ENCODE measurements around the gene STK25.

Gene STK25
- 19.9 to 72.2 (median 44.6) reads per million in 18 experiments for total RNA-seq

DNA sequence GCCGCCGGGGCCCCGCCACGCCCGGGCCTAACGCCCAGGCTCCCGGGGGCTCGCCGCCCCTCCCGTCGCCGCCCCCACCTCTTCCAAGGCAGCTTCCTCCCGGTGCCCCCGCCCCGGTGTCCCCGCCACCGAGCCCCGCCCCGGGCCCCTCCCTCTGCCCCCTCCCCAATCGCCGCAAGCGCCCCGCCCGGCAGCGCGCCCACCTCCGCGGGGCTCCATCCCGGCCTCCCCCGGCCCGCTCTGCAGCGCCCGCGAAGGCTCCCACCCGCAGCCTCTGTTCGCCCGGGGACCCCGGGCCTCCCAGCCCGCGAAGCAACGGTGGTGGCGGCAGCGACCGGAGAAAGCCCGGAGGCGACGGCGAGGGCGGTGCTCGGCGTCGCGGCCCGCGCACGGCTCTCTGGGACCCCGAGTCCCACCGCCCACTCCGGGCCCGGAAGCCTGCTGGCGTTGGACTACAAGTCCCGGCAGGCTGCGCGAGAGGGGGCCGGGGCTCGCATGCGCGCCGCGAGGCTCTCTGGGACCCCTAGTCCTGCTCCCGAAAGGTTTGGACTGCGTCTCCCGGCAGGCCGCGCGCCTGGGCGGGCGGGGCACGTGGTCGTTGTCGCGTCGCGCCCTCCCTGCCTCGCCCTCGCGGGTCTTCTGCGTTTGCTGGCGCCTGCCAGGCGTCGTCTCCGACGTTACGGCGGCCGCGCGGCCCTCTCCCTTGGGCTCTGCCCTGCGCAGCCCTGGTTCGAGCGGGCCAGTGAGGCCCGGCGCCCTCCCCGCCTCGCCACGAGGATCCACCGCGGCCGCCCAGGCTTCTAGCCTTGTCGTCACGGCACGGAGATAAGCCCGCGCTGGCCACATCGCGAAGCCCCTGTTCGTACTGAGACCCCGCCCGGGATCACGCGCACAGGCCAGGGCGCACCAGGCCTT is at the start of gene STK25:
TSS of gene STK25 (minus strand) at position 345 of the 915 bp plus-strand sequence. CDS start 549 bp downstream, outside the sequence.
- DNase-seq: peak; percentile 97 to 99

DNA sequence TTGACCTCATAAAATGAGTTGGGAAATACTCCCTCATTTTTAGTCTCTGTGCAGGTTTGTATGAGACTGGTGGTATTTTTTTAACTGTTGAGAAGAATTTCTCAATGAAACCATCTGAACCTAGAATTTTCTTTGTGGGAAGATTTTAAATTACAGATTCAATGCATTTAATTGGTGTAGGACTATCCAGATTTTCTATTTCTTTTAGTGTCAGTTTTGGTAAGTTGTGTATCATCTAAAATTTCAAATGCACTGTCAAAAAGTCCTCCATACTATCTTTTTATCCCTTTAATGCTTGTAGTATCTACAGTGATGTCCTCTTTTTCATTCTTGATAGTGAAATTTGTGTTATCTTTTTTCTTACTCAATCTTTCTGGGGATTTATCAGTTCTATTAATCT is 48.4 kb upstream of the STK25 start:
- DNase-seq: no peak

DNA sequence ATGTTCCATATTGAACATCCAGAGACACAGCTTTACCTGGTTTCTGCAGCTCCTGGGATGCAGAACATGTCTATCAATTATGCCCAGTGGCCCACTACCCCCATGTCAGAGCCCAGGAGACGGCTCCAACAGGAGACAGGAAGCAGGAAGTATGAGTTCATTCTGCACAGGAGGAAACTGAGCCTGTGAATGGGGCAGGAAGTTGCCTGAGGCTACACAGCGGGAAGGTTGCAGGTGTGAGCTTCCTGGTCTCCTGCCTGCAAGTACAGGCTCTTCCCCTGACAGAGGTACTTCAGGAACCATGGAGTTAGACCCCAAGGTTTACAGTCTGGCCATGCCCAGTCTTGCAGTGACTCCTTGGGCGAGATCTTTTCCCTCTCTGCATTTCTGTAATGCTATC is 47.3 kb upstream of the STK25 start:
- DNase-seq: no peak

DNA sequence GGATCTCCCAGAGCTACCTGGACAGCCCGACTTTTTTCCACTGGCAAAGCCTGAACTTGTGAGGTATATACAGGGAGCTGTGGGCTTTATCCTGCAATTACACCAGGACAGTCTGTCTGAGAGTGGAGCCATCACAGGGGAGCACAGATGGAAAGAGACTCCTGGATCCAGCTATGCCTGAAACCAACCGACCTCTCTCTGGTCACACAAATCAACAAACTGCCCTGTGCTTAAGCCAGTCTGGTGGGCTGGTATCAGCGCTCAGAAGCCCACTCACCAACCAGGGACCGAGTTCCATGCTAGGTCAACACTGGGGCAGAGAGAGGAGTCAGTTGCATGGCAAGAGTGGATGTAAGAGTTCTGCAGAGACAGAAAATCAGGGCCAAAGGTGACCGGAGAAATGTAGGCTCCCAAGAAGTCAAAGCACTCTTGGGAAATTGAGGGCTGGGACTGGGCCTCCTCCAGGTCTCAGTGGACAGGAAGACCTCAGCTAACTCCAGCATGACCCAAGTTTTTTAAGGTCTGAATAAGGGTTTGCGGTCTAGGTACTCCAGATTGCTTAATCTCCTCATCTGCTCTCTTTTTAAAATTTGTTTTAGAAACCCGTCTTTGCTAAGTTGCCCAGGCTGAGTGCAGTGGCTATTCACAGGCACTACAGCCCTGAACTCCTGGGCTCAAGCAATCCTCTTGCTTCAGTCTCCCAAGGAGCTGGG is 46.4 kb upstream of the STK25 start:
- DNase-seq: no peak

DNA sequence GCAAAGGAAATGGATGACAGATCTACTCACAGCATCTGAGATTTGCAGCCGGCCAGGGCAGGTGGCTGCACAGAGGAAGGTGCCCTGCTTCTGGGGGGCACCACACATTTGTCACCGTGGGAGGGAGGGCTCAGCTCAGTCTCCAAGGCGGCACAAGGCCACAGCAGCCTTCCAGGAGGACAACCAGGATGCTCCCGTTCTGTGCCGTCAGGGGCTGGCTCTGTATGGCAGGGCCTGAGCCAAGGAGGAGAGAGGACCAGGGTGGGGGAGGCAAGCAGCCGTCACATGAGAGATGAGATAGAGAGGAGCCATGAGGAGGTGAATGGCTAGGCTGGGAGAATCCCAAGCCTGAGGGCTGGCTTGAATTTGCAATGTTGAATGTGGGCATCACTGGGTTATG is 45.6 kb upstream of the STK25 start:
- DNase-seq: no peak

DNA sequence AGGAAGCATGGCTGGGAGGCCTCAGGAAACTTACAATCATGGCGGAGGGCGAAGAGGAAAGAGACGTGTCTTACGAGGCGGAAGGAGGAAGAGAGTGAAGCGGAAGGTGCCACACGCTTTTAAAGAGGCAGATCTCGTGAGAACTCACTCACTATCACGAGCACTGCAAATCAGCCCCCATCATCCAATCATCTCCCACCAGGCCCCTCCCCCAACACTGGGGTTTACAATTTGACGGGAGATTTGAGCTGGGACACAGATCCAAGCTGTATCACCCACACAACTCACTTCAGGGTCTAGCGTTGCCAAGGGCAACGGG is 45.1 kb upstream of the STK25 start:
- DNase-seq: no peak

DNA sequence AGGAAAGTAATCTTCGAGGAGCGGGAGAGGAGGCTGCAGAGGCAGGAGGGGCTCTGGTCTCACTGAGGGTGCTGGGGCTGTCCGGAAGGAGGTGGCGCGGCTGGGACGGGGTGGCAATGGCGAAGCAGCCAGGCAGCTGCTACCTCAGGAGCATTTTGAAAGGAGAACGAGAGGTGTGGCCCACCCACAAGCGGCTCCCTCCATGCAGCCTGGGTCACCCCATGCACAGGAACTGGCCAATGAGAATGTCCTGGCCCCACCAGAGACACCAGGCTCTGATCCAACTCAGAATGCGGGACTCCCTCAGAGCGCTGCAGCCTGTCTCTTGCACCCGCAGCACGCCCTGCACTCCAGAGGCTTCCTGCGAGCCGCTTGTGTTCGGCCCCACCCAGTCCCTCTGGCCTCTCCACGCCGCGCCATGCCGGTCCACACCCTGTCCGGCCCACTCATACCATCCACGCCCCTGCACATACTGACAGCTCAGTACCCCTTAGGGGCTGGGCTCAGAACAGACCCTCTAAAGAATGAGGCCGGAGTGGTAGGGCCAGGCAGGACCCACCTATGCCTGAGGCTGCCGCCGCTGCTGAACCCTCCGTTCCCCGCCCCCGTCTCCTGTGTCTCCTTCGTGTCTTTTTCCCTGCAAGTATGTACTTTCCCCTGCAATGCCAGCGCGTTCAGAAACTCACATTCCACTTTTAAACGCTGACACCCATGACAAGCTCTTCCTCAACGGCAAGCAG is 43.8 kb upstream of the STK25 start:
- no peak for DNase-seq

DNA sequence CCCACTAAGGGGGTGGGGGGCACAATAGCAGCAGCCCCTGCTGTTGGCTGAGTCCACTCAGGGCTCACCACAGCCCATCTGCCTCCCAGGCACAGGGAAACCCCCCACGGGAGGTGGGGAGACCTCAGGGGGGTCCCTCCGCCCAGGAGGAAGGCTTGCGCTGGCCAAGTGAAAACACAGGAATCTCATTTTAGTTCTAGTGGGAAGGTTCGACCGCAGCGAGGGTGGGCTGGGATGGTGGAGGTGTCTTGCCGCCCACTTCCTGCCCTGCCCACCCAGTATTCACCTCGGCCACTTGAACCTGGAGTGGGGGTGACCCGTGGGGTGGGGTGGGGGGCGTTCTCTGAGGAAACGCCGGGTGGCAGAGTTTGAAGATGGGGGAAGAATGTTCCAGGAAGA is 43.2 kb upstream of the STK25 start:
- DNase-seq: no peak

DNA sequence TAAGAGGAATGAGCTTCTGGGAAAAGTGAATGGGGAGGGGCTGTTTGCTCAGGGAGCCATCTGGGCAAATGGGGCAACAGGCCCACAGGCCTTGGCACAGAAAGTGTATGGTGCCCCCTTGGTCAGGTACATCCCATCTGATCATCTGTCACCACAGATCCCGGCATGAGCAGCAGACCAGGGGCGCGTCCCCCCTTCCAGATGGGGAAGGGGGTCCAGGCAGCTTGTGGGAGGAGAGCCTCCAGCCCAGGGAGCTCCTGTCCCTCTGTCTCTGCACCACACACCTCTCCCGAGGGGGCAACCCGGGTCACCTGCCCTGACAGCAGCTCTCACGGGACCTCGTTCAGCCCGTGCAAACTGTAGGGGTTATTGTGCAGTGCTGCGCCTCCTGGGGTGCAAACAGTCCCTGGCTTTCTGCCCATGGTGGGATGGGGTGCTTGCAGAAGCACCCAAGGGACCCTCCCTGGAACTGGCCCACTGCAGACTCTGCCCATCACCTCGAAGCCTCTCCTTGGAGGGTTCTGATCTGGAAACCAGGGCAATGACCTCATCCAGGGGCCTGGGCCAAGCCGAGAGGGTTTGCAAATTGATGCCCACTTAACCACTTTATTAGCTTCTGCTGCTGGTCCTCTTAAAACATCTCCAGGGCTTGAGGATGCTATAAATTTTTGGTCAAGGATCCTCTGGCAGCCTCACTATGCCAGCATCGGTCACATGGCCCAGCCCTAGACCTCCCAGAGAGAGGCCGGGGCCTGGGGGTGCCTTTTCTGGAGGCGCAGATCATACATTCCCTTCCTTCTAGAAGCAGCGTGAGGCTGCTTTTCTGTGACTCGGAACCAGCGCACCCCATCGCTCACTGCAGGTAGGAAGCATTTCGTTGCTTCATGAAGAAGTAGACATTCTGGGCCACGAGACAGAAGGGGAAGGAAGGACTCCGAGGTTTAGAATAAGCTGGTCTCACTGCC is 42.5 kb upstream of the STK25 start:
- no peak for DNase-seq

DNA sequence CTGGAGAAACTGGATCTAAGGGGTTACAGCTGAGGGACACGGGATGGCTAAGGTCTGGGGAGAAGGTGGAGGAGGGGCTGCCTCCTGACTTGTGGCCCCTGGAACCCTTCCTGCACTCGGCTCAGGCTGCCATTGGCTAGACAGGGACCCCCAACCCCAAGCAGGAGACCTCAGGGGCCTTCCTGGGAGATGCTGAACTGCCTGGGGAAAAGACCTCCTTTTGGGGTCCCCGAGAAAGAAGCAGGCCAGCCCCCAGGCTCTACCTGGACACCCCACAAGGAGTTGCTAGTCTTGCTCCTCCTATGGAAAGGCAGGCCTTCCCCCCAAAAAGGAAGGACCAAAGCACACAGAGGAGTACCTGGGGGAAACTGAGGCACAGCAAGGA is 40.1 kb upstream of the STK25 start:
- no peak for DNase-seq

DNA sequence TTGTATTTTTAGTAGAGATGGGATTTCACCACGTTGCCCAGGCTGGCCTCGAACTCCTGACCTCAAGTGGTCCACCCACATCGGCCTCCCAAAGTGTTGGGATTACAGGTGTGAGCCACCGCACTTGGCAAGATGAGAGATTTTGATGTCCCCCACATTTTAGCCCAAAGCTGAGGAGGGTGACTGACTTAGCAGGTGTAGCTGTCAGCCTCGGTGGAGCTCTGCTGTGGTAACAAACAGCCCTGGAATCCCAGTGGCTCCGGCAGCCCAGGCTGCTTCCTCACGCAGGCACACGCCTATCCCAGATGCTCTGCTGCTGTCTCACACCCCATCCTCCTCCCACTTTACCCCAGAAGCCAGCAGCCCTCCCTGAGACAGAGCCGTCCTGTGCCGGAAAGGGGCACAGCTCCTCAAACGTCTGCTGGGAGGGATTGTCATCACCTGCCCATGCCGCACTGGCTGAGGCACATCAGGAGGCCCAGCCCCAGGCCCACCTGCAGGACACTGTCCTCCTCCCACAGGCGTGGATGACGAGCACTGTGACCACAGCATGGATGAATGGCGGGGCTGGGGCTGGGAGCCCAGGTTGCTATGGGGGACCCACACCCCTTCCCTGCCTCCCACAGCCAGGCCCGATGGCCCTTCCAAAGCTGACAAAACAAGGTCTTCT is 39.5 kb upstream of the STK25 start:
- no peak for DNase-seq

DNA sequence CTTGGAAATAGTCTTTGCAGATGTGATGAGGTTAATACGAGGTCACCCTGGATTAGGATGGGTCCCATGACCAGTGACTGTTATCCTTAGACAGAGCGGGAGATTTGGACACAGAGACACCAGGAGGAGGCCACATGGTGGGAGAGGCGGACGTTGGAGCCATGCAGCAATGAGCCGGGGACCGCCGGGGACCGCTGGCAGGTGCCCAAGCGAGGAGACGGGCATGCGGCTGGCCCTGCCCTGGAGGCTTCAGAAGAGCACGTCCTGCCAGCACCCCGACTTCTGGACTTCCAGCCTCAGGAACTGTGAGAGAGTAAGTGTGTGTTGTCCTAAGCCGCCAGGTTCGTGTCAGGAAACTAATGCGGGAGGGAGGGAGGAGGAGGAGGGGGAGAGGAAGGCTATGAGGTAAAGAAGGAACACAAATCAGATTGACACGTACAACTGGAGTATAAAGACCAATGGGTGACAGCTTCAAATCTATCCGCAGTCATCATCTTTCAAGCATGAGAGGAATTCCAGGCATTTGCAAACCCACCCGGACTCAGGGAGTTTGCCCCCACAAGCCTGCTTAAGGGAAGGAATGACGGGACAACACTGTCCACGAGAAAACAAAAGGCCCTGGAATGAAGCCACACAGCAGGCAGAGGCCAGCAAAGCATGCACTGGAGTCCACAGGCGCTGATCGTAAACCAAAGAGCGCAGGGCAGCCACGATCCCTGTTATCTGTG is 38.6 kb upstream of the STK25 start:
- DNase-seq: no peak

DNA sequence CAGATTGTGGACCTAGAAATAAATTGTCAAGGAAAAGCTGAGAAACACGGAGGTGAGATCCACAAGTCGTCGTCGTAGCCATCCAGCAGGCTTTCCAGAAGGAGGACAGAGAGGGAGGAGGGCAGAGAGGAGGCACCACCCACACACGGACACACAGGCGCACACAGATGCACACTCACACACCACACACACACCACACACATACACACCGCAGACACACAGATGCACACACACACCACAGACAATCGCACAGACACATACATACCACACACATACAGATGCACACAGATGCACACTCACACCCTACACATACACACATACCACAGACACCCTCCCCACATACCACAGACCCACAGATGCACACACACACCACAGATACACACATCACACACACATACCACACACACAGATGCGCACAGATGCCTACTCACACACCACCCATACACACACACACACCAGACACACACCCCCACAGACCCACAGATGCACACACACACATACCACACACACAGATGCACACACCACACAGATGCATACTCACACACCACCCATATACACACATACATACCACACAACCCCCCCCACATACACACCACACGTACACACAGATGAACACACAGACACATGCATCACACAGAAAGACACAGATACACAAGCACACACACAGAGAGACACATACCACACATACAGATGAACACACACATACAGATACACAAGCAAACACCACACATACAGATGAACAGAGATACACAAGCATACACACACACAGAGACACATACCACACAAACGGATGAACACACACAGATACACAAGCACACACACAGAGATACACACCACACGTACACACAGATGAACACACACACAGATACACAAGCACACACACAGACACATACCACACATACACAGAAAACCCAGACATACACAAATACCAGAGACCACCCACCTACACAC is 37.4 kb upstream of the STK25 start:
- no peak for DNase-seq

DNA sequence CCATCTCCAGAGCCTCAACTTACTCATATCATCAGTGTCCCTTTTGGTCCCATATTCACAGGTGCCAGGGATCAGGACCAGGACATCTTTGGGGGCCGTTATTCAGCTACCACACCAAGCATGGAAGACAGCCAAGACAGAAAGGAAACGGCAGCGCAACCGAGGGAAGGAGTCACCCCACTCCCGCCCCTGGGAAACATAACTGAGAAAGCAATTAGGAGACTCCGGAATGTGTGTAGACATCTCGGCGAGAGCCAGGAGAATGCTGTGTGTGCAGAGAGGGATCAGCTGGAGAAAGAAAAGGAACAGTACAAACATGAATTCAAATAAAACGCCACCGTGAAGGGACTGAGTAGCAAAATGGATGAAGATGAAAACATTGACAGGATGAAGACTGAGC is 36.7 kb upstream of the STK25 start:
- no peak for DNase-seq

DNA sequence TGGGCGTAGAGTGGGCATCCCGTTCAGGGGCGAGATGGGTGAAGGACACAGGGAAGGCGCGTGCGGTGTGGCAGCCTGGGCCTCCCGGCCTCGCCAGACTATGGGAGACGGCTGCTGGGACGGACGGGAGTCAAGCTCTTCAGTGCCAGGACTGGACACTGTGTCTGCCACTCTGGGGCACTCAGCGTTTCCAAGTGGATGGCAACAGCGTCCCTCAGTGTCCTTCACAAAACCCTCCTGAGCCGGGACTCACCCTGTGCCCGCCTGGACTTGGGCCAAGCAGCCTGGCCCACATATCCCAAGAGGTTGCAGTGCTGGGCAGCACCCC is 33.9 kb upstream of the STK25 start:
- DNase-seq: no peak

DNA sequence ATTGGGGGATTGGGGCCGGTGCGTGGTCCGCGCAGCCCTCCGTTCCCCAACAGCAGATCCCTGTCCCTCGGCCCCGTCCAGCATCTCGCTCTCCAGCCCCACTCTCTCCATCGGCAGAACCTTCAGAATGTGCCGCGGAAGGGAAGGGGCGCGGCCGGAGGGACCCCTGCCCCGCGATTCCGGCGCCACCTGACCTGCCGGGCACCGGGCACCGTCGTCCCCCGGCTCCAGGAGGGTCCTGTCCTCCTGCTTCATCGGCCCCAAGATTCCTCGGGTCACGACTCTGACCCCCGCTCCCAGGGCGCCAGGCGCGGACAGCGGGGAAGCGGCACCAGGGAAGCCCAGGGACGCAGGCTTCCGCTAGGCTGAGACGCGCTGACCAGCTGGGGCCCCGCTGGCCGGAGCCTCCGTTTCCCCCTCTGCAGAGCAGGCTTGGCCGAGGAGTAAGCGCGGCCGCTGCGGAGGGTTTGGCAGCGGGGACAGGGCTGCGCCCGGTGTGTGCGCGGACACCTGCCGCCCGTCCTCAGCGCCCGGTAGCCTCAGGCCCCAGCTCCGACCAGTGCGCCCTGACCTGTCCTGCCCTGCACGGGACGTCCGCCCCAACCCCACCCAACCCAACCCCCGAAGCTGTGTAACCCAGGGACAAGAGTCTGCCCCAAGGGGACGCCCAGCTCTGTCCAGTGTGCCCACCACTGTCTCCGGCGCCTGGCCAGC is 33.3 kb upstream of the STK25 start:
- no peak for DNase-seq

DNA sequence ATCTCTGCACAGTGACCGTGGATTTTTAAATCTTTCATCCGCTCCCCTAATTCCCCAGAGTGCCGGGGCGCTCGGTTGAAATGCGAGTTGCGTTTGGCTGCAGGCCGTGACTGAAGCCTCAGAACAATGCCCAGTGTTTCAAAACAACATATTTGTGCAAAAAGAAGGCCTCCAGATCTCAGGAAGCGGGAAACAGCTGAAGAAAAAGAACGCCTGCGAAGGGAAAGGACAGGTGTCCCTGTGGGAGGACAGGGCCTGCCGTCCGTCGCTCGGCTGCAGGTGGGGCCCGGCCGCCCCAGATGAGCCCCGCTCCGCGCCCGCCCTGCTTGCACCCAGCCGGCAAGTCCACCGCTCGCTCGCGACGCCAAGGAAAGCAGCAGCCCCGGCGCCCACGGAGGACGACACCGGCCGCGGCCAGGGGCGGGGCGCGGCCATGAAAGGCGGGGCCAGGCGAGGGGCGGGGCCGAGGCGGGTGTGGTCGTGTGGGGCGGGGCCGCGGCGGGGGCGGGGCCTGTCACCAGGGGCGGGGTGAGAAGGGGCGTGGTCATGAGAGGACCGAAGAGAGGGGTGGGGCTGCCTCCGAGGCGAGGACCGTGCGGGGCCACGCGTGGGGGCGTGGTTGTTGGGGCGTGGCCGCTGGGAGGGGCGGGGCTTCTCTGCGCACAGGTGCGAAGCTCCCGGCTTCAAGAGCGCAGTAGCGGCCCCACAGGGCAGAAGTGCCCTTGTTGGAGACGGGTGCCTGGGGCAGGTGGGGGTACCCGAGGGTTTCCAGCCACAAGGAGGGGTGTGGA is 32.6 kb upstream of the STK25 start:
- DNase-seq: peak; percentile 46 to 59

DNA sequence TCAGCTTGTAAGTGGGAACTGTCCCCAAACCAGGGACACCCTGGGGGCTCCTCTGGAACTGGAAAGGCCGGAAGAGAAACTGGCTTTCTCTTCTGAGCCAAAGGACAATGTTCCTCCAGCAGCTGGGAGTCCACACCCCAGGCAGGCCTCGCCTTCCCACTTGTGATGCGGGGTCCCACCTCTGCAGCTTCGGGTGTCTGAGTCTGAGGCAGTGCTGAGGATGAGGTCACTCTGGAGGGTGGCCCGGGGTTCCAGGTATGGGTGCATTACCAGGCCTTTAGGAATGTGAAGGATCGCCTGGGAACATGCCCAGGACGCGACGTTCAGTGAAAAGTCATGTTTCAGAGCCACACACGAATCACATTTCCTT is 32.0 kb upstream of the STK25 start:
- no peak for DNase-seq

Measured in inflammatory macrophage (primary cell).